HG03097 (cell line): Measurements from ENCODE around the gene ZNF471.

Source experiments
- ATAC-seq: cut with Tn5 transposase; IDR thresholded peaks from one replicate; pipeline ENCODE4 v1.9.1; 2021; ENCODE audit not compliant: unreplicated experiment, low FRiP score

Gene ZNF471

DNA sequence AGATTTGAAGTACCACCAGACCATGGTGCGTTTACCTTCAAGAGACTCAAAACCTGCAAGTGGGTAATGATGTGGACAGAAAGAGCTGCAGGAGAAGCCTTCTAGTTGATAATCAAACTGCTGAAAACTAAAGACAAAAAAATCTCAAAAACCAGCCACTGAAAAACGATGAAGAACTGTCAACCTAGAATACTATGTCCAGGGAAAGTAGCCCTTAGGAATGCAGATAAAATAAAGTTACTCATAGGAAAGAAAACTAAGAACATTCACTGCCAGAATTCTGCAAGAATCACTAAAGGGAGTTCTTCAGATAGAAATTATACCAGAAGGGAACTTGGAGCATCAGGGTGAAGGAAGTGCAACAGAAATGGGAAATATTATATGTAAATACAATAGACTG is 64.9 kb downstream of the ZNF471 start:
- ATAC-seq, result no peak

DNA sequence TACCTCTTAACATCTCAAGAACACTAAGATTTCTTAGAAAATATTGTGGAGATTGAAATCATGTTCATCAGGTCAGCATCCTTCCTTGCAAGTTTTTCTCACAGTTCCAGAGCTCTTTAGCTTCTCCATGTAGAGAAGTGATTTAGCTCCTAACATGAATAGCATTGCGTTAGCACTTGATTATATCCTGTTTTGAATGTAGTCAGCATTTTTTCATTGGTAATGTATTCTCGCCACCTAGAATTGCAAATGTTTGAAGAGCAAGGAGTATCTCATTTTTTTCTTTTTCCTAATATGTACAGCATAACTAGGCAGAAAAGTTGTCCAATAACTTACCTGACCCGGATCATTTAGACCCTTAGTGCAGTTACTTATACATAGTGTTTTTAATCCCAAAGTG is 66.3 kb downstream of the ZNF471 start:
- ATAC-seq, result no peak

DNA sequence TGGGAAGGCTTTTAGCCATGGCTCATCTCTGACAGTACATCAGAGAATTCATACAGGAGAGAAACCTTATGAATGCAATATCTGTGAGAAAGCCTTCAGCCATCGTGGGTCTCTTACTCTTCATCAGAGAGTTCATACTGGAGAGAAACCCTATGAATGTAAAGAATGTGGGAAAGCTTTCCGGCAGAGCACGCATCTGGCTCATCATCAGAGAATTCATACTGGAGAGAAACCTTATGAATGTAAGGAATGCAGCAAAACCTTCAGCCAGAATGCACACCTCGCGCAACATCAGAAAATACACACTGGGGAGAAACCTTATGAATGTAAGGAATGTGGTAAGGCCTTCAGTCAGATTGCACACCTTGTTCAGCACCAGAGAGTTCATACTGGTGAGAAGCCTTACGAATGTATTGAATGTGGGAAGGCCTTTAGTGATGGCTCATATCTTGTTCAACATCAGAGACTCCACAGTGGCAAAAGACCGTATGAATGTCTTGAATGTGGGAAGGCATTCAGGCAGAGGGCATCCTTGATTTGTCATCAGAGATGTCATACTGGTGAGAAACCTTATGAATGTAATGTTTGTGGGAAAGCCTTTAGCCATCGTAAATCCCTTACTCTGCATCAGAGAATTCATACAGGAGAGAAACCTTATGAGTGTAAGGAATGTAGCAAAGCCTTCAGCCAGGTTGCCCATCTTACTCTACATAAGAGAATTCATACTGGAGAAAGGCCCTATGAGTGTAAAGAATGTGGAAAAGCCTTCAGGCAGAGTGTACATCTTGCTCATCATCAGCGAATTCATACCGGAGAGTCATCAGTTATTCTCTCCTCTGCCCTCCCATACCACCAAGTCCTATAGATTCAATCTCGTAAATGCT is 70.3 kb downstream of the ZNF471 start:
- ATAC-seq, result no peak
